H4 (cell line): ENCODE results near the gene FCGR2B. TPM values are rescaled to one million over a fixed set of nuclear protein-coding genes. Genes with fewer than 3 reads are reported as not detected.
A peak's percentile ranks its signal among the peaks of the same experiment; 100 is the strongest.
"Not testable (repeated sequence)": the region's sequence is repeated elsewhere in the genome, so short reads cannot be mapped to it uniquely, and the experiment has no call there.

Experiments used
- DNase-seq: peaks from one replicate; pipeline ENCODE4 v3.0.0-alpha.2; 2015; ENCODE audit warnings: low spot score
- total RNA-seq: library from RNA; depleted of rRNA; stranded (reverse); fragments of >200 nt; shearing (Covaris generic); gene quantifications from 2 replicates; pipeline ENCODE4 v1.2.3, GENCODE V29; 2014

Gene FCGR2B
- total RNA-seq, 1 experiment from 2014 or later = not detected

DNA sequence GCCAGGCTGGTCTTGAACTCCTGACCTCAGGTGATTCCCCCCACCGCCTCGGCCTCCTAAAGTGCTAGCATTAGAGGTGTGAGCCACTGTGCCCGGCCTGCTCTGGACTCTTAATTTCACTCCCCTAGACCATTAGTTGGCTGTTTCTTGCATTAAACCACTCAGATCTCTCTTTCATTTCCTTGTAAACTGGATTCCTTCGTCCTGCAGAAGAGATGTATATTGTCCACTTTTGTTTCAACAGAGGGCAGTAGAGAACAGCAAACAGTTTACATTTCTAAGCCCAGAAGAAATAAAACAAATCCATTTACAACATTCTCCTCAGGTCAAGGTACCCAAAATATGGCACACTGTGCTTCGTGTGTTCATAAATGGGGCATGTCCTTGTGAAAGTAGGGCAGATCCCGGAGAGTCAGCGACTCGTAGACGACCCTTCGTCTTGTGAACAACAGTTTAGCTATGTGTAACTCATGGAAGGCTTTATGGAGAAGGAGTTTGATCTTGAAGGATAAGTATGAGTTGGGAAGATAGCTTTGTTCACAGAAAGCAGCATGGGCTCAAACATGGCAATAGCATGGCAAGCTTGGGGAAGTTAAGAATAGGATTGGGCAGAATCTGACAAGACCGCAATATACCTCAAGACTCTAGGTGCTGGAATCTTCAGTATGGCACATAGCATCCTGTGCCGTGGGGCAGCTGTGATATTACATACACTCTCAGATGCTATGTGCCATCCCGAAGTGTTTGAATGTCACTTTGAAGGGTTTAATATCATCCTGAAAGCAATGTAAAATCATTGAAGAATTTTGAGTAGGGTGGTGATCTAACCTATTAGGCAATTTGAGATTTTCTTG, 15.2 kb upstream of the FCGR2B start:
- peak; percentile 52 for DNase-seq

- DNase-seq = not testable (repeated sequence)
These were observed 9.4 kb upstream of the FCGR2B start for GRCh38 chr1:161653541-161653940.

- not testable (repeated sequence) for DNase-seq
These were observed 9.0 kb upstream of the FCGR2B start for GRCh38 chr1:161653971-161654370.

DNA sequence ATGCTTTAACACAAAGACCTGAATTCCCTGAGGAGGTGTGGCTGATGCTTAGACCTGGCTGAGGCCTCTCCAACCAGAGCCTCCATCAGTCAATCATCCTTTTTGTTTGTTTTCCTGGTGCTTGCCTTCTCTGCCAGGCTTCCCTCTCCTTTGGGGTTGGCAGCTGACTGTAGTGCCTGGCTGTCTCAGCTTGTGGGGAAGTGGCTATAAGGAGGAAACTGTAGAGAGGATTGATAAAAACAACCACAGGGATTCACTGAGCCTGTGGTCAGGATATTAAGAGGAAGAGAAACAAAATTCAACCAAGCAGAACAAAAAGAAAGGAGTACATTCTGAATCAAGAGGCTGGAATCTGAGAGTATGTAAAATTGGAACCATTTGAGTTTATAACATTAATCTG, 4.4 kb upstream of the FCGR2B start:
- not testable (repeated sequence) for DNase-seq

GRCh38 chr1:161661660-161662311, 1.2 kb upstream of the FCGR2B start:
- not testable (repeated sequence) for DNase-seq

DNA sequence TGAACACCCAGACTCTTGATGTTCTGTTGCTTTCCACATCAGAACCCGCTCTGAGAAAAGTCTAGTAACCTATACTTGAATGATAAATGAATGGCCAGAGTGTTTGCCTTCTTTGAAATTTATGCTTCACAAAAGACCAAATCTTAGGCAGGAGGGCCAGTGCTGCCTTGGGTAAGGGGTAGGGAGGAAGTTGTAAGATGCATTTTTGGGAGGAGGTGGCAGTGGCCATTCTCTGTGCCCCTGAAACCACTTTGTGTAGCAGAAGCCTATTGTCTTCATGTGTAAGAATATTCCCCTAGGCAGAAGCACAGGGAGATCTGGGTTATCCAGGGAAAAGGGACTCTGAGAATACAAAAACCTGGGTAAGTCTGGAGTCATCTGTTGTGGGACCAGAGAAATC, 626 bp downstream of the FCGR2B start:
- DNase-seq = not testable (repeated sequence)

- DNase-seq = not testable (repeated sequence)
These were observed 1.7 kb downstream of the FCGR2B start for GRCh38 chr1:161664689-161665088.

GRCh38 chr1:161671045-161672020, 8.4 kb downstream of the FCGR2B start:
- not testable (repeated sequence) for DNase-seq

DNA sequence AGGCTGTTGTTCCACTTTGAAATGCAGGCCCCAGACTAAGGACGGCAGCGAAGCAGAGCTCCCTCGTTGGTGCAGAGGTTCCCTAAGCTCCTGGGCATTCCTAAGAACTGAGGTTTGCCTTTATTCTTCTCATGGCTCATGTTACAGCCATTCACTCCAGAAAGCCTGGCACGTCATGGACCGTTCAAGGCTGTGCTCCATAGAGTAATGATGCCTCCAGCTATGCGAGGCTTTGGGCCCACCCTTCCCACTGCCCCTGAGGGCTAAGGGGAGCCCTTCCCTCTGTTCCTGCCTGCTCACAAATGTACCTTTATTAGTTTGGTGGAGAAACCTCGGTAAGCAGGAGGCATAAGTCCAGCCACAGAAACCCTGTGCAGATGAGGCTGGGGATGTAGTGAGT, 10.5 kb downstream of the FCGR2B start:
- not testable (repeated sequence) for DNase-seq

DNA sequence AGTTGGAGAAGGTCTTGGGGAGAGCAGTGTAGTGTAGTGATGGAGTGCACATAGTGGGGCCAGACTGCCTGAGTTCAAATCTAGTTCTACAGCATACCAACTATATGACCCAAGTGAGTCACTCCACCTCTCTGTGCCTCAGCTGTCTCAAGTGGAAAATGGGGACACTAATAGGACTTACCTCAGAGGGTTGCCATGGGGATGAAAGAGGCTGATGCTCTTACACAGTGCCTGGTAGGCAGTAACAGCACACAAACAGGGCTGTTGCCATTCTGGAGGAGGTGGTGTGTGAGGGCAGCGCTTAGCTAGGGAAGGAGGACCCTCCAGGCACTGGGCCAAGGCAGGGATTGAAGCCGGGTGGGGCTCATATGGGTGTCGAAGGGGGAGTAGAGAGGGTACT, 11.5 kb downstream of the FCGR2B start:
- DNase-seq = not testable (repeated sequence)

- DNase-seq = not testable (repeated sequence)
These were observed 12.0 kb downstream of the FCGR2B start for GRCh38 chr1:161674908-161675307.

GRCh38 chr1:161676441-161676840, 13.5 kb downstream of the FCGR2B start:
- no peak for DNase-seq

- no peak for DNase-seq
These were observed 14.2 kb downstream of the FCGR2B start for GRCh38 chr1:161676958-161677689.

- DNase-seq = no peak
These were observed 15.6 kb downstream of the FCGR2B start for GRCh38 chr1:161678500-161678899.

- no peak for DNase-seq
These were observed 18.9 kb downstream of the FCGR2B start for GRCh38 chr1:161681879-161682278.

- DNase-seq = no peak
These were observed 26.0 kb downstream of the FCGR2B start for GRCh38 chr1:161688946-161689345.

DNA sequence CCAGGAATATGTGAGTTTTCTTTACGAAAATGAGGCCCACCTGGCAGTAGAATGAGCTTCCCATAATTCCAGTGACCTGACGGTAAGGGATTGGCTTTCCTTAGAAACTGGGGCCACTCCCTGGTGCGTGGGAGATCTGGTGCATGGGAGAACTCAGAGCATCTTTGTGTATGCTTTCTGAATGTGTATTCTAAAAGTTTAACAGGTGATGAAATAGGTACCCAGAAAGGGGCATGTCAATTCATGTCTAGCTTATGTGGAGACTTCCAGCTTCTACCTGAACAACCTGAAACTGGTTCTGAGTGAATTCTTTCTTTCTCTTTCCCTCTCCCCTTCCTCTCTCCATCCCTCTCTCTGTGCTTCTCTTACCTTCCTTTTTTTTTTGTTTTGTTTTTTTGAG, 28.9 kb downstream of the FCGR2B start:
- DNase-seq = no peak

DNA sequence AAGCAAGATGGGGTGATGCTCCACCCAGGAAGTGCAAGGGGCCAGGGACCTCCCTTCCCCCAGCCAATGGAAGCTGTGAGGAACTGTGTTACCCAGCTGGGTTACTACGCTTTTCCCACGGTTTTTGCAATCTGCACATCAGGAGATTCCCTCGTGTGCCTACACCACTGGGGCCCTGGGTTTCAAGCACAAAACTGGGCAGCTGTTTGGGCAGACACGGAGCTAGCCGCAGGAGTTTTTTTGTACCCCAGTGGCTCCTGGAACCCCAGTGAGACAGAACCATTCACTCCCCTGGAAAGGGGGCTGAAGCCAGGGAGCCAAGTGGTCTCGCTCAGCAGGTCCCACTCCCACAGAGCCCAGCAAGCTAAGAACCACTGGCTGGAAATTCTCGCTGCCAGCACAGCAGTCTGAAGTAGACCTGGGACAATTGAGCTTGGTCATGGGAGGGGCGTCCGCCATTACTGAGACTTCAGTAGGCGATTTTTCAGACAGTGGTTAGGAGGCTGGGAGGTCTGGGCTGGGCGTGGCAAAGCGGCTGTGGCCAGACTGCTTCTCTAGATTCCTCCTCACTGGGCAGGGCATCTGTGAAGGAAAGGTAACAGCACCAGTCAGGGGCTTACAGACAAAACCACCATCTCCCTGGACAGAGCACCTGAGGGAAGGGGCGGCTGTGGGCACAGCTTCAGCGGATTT, 30.2 kb downstream of the FCGR2B start:
- DNase-seq = not testable (repeated sequence)

DNA sequence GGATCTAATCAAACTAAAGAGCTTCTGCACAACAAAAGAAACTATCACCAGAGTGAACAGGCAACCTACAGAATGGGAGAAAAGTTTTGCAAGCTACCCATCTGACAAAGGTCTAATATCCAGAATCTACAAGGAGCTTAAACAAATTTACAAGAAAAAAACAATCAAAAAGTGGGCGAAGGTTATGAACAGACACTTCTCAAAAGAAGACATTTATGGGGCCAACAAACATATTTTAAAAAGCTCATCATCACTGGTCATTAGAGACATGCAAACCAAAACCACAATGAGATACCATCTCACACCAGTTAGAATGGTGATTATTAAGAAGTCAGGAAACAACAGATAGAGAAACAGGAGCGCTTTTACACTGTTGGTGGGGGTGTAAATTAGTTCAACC, 35.4 kb downstream of the FCGR2B start:
- DNase-seq = not testable (repeated sequence)

GRCh38 chr1:161702250-161702649, 39.3 kb downstream of the FCGR2B start:
- no peak for DNase-seq

GRCh38 chr1:161705537-161705936, 42.6 kb downstream of the FCGR2B start:
- DNase-seq = no peak
